NOMO-1 treated with dmso at 0.1 percent for 144 hours (cell line): ENCODE measurements around the gene LIN7B.

Source experiments
- DNase-seq: peaks from one replicate; lab custom pipeline; 2025; ENCODE audit not compliant: unreplicated experiment; lab: John Stamatoyannopoulos, UW

Gene LIN7B

GRCh38 chr19:49094505-49095482 is 19.4 kb upstream of the LIN7B start:
- no peak for DNase-seq

DNA sequence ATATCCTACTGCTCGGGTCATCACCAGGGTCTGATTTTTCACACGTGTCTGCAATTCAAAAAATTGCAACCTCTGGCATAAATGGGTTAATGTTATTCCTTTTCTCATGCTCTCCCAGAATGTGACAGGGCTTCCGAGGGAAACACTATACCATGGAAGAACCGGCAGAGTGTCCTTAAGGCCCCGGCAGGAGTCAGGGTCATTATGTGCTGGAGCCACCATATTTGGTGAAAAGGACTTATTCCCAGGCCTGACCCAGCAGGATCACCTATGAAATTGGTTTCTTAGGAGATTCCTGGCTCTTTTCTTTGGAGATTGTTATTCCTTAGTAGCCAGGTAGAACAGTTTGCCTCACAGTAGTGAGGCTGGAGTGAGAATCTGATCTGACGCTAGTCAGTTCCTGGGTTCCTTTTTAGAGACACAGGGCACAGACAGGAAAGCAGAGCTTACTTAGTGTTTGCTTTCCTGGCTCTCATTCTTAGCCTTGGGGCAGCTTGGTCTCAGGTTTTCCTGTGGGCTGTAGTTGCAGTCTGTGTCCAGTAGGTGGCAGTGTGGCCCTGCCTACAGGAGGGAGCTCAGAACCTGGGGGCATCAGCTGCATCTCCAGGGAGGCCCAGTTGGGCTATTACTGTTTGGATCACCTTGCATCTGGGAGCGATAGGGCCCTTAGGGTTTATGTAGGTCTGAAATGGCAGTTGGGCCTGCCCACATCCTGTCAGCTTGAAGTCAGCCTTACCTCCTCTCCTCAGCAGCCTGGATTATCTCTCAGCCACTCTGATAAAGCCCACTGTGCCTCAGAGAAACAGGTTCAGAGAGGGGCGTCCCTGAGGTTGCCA is 16.5 kb upstream of the LIN7B start:
- peak; percentile 58 for DNase-seq

DNA sequence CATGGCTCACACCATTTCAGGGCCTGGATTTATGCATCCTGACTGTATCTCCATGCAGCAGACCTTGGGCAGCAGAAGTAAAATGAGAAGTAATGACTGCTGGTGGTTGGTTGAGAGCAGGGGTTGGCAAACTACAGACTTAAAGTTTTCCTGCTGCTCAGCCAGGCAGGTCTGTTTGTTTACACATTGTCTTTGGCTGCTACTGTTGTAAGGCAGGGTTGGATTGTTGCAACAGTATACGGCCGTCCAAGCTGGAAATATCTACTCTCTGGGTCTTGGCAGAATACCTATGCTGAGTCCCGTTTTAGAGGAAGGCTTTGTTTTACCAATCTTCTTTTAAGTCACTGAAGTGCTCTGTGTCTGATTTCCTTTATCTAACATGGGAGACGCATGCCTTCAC is 15.4 kb upstream of the LIN7B start:
- DNase-seq = no peak

DNA sequence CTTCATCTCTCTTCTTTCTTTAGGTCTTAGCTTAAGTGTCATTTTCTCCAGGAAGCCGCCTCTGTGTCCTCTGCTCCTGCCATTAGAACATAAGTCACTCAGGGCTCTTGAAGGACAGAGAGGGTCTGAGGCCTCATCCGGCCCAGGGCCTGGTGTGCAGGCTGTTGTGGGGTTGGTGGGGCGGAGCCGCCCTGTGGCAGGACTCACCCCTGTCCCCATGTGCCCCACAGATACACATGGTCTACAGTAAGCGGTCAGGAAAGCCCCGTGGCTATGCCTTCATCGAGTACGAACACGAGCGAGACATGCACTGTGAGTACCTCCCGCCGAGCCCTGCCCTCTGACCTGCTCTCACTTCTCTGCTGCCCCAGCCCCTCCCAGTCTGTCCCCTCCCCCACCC is 13.0 kb upstream of the LIN7B start:
- no peak for DNase-seq

DNA sequence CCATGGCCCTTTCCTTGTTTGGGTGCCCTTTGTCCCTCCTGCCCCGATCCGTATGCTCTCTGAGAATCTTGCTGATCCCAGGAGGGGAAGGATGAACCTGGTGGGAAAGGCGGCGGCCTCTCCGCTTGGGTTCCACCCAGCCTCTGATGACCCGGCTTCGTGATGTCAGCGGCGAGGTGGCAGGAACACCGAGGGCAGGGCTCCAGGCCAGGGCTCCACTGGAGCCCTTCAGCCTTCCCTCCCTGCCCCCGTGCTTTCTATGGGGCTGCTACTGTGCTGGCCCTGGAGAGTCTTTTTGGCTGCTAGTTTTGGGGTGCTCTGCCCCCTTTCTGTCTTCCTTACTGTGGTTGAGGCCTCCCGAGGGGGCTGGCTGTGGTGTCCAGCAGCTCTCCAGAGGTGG is 11.9 kb upstream of the LIN7B start:
- no peak for DNase-seq

DNA sequence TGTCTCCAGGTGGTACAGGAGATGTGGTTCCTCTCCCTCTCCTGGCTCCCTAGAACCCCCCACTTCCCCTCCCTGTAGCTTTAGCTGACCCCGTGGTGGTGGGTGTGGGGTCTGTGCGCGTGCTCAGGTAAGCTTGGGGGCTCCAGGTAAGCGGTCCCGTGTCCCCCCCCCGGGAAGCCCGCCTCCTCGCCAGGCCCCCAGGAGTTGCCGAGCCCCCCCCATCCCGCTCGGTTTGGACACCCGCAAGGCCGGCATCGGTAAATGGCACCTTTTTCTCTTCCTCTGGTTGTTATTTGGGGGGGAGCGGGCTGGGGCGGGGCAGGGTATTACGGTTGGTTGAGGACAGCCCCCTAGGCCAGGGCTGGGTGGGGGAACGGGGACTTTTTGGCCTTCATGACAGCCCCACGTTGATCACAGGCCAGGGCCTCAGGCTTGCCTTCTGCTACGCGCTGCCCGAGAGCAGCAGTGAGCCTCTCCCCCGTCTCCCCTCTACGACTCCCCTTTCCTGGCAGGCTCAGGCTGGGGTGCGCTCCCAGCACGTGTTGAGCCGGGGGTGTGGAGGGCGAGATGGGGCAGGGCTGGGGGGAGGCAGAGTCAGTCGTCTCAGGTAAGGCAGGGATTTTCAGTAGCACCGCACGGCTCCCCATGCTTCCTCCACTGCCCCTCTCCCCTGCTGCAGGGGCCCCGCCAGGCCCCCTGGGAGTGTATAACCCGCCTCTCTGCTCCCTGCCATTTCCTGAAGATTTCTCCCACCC is 10.7 kb upstream of the LIN7B start:
- no peak for DNase-seq

DNA sequence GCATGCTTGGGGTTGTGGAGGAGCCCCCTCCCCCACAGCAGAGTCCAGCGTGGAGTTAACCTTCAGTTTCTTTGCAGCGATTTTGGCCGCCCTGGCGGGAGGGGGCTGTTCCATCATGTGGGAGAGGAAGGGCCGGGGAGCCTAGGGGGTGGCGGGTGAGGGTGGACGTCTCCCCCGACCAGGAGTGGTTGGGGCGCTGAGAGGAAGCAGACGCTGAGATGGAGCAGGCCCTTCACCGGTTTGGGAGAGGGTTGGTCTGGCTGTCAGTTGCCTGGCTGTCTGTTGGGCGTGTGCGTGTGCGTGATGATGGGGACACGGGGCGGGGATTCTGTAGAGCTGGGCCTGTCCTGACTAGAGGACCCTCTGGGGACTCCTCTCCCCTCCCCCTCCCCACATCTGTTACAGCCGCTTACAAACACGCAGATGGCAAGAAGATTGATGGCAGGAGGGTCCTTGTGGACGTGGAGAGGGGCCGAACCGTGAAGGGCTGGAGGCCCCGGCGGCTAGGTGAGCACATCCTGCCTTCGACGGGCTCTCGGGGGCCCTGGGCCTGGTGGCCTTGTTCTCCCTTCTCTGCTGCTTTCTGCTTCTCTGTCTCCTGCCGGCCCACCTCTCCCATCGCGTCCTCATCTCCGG is 9.8 kb upstream of the LIN7B start:
- no peak for DNase-seq

GRCh38 chr19:49106648-49107135 is 7.5 kb upstream of the LIN7B start:
- DNase-seq = no peak

GRCh38 chr19:49107625-49108459 is 6.3 kb upstream of the LIN7B start:
- no peak for DNase-seq

DNA sequence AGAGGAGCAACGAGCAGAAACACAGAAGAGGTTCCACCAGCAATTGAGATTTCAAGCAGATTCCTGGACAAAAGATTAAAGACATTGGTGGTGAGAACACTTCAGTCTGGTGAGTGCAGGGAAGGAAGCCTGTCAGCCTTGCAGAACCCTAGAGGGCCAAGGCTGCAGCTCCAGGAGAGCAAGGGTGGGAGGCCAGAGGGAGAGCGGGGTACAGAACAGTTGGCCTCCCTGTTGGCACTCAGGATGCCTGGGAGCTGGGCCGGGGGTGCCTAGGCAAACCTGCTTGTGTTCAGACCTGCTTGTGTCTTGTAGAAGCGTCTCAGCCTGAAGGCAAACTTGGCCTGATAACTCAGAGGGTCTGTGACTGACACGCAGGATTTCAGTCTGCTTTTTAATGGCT is 5.1 kb upstream of the LIN7B start:
- no peak for DNase-seq

- no peak for DNase-seq
Measured at GRCh38 chr19:49109569-49110233, 4.5 kb upstream of the LIN7B start.

GRCh38 chr19:49110567-49110966 is 3.6 kb upstream of the LIN7B start:
- DNase-seq = no peak

DNA sequence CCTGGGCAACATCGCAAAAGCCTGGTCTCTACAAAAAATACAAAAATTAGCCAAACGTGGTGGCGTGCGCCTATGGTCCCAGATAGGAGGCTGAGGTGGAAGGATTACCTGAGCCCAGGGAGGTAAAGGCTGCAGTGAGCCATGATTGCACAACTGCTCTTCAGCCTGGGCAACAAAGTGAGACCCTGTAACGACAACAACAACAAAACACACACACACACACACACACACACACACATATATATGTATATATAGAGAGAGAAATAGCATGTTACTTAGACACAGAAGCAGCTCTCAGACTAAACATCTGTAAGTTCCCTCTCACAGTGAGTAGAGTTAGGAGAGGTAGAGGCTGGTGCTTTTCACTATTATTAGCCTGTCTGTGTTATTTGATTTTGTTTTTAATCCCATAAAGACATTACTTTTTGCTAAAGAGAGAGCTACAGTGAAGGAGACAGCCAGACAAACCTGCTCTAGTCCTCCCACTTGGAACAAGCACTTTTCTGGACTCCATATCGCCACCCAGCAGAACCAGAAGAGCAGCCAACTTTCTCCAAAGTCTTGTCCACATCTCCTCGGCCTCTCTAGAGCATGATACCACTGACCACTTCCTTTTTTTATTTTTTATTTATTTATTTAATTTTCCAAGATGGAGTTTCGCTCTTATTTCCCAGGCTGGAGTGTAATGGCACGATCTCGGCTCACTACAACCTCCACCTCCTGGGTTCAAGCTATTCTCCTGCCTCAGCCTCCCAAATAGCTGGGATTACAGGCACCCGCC is 2.8 kb upstream of the LIN7B start:
- DNase-seq = no peak

GRCh38 chr19:49114630-49115363 is 627 bp downstream of the LIN7B start:
- DNase-seq = no peak

DNA sequence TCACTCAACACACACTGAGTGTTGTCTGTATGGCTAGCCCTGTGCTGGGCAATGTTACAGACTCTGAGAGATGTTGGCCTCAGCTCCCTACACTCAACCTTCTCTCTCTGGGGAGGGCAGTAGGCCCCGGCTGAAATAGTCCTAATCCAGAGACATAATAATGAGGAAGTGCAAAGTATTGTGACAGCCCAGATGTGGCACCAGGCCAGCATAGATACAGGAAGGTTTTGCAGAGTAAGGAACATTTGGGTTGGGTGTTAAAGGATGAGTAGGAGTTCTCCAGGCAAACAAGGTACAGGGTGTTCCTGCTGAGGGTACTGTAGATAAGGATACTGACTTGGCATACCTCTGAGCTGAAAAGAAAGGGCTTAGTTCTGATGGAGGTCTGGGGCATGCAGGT is 2.4 kb downstream of the LIN7B start:
- DNase-seq = peak; percentile 53

- DNase-seq = no peak
Measured at GRCh38 chr19:49117677-49118564, 3.8 kb downstream of the LIN7B start.
